Measurements from ENCODE around the gene EPHA4.

The EPHA4 gene

DNA sequence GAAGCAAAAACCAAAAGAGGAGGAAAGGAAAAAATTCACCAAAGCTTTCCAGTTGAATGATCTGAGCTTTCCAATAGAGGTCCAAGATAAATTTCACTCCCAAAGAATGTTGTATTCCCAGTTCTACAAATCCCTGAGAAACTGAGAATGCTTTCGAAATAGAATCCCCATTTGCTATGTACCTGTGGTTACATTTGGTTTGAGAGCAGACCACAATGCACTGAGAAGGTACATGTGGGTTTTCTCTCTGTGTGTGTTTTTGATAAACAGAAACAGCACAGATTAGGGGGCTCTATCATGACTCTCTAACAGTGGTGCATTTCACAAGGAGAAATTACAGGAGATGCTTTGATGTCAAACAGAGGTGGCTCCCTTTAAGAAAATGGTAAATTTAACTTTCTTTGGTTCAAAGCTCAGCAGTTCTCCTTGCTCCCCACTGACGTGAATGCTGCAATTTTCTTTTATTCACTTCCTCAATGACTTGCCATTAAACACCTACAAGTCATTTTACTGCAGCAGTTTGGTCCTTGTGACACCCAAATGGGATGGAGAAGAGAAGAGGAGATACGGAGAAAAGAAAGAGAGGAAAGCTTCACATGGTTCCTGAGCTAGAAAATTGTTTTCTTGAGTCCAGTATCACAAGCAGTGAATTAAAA is 108.7 kb downstream of the EPHA4 start:
- H3K9me3 ChIP-seq (ENCODE audit: severe bottlenecking), result no peaks in the 10 kb centered on the region
- H3K27ac ChIP-seq (ENCODE audit: poor library complexity, severe bottlenecking), result no peak overlapping the region
- ATAC-seq (ENCODE audit: low read depth), result no peak
- TF ChIP-seq, protein P1, sequence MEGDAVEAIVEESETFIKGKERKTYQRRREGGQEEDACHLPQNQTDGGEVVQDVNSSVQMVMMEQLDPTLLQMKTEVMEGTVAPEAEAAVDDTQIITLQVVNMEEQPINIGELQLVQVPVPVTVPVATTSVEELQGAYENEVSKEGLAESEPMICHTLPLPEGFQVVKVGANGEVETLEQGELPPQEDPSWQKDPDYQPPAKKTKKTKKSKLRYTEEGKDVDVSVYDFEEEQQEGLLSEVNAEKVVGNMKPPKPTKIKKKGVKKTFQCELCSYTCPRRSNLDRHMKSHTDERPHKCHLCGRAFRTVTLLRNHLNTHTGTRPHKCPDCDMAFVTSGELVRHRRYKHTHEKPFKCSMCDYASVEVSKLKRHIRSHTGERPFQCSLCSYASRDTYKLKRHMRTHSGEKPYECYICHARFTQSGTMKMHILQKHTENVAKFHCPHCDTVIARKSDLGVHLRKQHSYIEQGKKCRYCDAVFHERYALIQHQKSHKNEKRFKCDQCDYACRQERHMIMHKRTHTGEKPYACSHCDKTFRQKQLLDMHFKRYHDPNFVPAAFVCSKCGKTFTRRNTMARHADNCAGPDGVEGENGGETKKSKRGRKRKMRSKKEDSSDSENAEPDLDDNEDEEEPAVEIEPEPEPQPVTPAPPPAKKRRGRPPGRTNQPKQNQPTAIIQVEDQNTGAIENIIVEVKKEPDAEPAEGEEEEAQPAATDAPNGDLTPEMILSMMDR (IDR thresholded peaks at IDR 0.05; ENCODE audit: poor library complexity, severe bottlenecking), result no peak
- no peaks in the 10 kb centered on the region for H3K4me1 ChIP-seq (ENCODE audit: insufficient read depth, poor library complexity, severe bottlenecking)
- no peak overlapping the region for H3K4me3 ChIP-seq (ENCODE audit: severe bottlenecking)
- no peaks in the 10 kb centered on the region for H3K36me3 ChIP-seq (ENCODE audit: low read depth)
- no peaks in the 10 kb centered on the region for H3K27me3 ChIP-seq (ENCODE audit: insufficient read depth, poor library complexity, severe bottlenecking)
- DNase-seq (ENCODE audit: low spot score), result no peak

DNA sequence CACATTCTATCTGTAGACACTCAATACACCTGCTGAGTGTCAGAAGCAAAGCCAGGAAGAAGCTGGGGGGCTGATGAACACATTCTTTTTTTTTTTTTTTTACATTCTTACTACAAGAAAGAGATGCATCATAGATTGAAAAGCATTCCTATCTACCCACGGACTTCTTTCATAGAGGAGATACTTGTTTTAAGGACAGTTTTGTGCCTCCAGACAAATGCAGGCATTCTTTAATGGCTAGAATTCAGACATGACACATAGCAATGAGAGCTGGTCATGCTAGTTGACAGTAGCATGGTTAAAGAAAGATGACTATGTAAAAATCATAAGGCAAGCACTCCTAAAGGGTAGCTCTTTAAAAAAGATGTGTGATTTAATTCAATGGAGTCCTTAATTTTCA is 110.2 kb downstream of the EPHA4 start:
- H3K9me3 ChIP-seq (ENCODE audit: severe bottlenecking), result no peaks in the 10 kb centered on the region
- TF ChIP-seq, protein P1 (IDR thresholded peaks at IDR 0.05; ENCODE audit: poor library complexity, severe bottlenecking), result no peak
- no peak overlapping the region for H3K27ac ChIP-seq (ENCODE audit: poor library complexity, severe bottlenecking)
- no peaks in the 10 kb centered on the region for H3K36me3 ChIP-seq (ENCODE audit: low read depth)
- H3K4me3 ChIP-seq (ENCODE audit: severe bottlenecking), result no peak overlapping the region
- no peaks in the 10 kb centered on the region for H3K4me1 ChIP-seq (ENCODE audit: insufficient read depth, poor library complexity, severe bottlenecking)
- no peaks in the 10 kb centered on the region for H3K27me3 ChIP-seq (ENCODE audit: insufficient read depth, poor library complexity, severe bottlenecking)
- ATAC-seq (ENCODE audit: low read depth) (no peak), DNase-seq (ENCODE audit: low spot score) (no peak)

DNA sequence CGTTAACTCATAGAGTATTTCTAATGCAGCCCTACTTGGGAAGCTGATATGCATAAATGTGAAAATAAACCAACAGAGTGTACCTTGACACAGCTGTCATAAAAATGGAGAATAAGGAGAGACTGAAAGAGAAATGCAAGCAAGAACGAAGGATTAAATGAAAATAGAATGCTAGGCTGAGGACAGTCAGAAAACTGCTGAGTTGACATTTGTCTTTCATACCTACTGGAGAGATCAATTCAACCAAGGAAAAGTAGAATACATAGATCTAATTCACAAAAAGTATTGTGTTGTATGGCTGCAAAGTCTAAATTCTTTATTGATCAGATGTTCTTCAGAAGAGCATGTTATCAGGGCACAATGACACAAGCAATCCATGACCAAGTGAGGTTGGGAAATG is 112.0 kb downstream of the EPHA4 start:
- DNase-seq (ENCODE audit: low spot score) (no peak), ATAC-seq (ENCODE audit: low read depth) (no peak)
- no peak overlapping the region for H3K4me3 ChIP-seq (ENCODE audit: severe bottlenecking)
- no peaks in the 10 kb centered on the region for H3K27me3 ChIP-seq (ENCODE audit: insufficient read depth, poor library complexity, severe bottlenecking)
- TF ChIP-seq, protein P1 (IDR thresholded peaks at IDR 0.05; ENCODE audit: poor library complexity, severe bottlenecking), result no peak
- H3K9me3 ChIP-seq (ENCODE audit: severe bottlenecking), result no peaks in the 10 kb centered on the region
- no peaks in the 10 kb centered on the region for H3K4me1 ChIP-seq (ENCODE audit: insufficient read depth, poor library complexity, severe bottlenecking)
- no peaks in the 10 kb centered on the region for H3K36me3 ChIP-seq (ENCODE audit: low read depth)
- no peak overlapping the region for H3K27ac ChIP-seq (ENCODE audit: poor library complexity, severe bottlenecking)

DNA sequence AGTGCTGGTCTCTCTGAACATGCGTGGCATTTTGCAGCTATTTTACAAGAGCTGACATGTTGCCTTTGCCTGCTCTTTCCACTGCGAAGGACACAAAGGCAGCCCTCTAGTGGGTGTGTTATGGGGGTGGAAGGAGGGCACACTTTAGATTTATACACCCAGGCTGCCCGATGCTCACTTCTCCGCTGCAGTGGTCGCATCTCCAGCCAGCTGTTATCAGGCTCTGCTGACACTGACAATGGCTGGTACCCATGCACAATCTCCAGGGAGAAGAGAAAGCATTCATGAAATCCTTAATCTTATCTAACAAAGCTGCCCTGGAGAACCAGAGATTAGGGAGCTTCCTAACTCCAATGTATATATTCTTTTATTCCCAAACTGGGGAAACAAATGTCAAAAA is 113.5 kb downstream of the EPHA4 start:
- H3K27me3 ChIP-seq (ENCODE audit: insufficient read depth, poor library complexity, severe bottlenecking), result no peaks in the 10 kb centered on the region

DNA sequence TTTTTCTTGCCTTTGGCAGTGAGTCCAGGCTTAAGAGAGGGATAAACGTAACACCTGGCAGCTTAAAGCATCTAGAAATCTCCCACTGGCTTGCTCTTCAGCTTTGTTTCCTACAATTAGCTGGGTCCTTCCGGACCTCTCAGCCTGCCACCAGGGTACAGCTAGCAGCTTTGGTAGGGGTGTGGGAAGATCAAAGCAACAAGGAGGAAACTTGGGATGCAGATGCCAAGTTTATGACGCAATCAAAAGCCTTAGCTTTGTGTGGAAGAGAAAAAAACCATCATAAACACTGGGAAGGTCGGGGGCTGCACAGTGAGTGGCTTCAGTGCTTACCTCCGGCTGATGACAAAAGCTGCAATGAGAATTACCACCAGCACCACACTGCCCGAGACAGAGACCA is 116.9 kb downstream of the EPHA4 start:
- ATAC-seq (ENCODE audit: low read depth), result no peak
- no peaks in the 10 kb centered on the region for H3K36me3 ChIP-seq (ENCODE audit: low read depth)
- no peak for DNase-seq (ENCODE audit: low spot score)
- H3K4me1 ChIP-seq (ENCODE audit: insufficient read depth, poor library complexity, severe bottlenecking), result no peaks in the 10 kb centered on the region
- H3K27me3 ChIP-seq (ENCODE audit: insufficient read depth, poor library complexity, severe bottlenecking), result no peaks in the 10 kb centered on the region
- H3K4me3 ChIP-seq (ENCODE audit: severe bottlenecking), result no peak overlapping the region
- TF ChIP-seq, protein P1 (IDR thresholded peaks at IDR 0.05; ENCODE audit: poor library complexity, severe bottlenecking), result no peak
- no peak overlapping the region for H3K27ac ChIP-seq (ENCODE audit: poor library complexity, severe bottlenecking)
- no peaks in the 10 kb centered on the region for H3K9me3 ChIP-seq (ENCODE audit: severe bottlenecking)

More for the DNA sequence above, 113.5 kb downstream of the EPHA4 start:
- no peak overlapping the region for H3K27ac ChIP-seq (ENCODE audit: poor library complexity, severe bottlenecking)
- no peak overlapping the region for H3K4me3 ChIP-seq (ENCODE audit: severe bottlenecking)
- no peaks in the 10 kb centered on the region for H3K9me3 ChIP-seq (ENCODE audit: severe bottlenecking)
- TF ChIP-seq, protein P1 (IDR thresholded peaks at IDR 0.05; ENCODE audit: poor library complexity, severe bottlenecking), result no peak
- no peaks in the 10 kb centered on the region for H3K36me3 ChIP-seq (ENCODE audit: low read depth)
- H3K4me1 ChIP-seq (ENCODE audit: insufficient read depth, poor library complexity, severe bottlenecking), result no peaks in the 10 kb centered on the region
- no peak for DNase-seq (ENCODE audit: low spot score)
- ATAC-seq (ENCODE audit: low read depth), result no peak

All from RWPE2 (cell line).